Measurements from ENCODE around the gene ABCA1.
"Not testable (repeated sequence)": the region's sequence is repeated elsewhere in the genome, so short reads cannot be mapped to it uniquely, and the experiment has no call there.

The ABCA1 gene, protein sequence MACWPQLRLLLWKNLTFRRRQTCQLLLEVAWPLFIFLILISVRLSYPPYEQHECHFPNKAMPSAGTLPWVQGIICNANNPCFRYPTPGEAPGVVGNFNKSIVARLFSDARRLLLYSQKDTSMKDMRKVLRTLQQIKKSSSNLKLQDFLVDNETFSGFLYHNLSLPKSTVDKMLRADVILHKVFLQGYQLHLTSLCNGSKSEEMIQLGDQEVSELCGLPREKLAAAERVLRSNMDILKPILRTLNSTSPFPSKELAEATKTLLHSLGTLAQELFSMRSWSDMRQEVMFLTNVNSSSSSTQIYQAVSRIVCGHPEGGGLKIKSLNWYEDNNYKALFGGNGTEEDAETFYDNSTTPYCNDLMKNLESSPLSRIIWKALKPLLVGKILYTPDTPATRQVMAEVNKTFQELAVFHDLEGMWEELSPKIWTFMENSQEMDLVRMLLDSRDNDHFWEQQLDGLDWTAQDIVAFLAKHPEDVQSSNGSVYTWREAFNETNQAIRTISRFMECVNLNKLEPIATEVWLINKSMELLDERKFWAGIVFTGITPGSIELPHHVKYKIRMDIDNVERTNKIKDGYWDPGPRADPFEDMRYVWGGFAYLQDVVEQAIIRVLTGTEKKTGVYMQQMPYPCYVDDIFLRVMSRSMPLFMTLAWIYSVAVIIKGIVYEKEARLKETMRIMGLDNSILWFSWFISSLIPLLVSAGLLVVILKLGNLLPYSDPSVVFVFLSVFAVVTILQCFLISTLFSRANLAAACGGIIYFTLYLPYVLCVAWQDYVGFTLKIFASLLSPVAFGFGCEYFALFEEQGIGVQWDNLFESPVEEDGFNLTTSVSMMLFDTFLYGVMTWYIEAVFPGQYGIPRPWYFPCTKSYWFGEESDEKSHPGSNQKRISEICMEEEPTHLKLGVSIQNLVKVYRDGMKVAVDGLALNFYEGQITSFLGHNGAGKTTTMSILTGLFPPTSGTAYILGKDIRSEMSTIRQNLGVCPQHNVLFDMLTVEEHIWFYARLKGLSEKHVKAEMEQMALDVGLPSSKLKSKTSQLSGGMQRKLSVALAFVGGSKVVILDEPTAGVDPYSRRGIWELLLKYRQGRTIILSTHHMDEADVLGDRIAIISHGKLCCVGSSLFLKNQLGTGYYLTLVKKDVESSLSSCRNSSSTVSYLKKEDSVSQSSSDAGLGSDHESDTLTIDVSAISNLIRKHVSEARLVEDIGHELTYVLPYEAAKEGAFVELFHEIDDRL (N-terminal part only)

GRCh38 chr9:104927912-104928740 is at the start of gene ABCA1:
Gene ABCA1, minus strand, starts transcription at chr9:104928155. Its CDS starts 24,476 bp downstream, at chr9:104903679.
- peak; percentile 83 for DNase-seq

GRCh38 chr9:104977580-104977979 is 49.6 kb upstream of the ABCA1 start:
- DNase-seq = no peak

- DNase-seq = no peak
Measured at GRCh38 chr9:104977168-104977567, 49.2 kb upstream of the ABCA1 start.

DNA sequence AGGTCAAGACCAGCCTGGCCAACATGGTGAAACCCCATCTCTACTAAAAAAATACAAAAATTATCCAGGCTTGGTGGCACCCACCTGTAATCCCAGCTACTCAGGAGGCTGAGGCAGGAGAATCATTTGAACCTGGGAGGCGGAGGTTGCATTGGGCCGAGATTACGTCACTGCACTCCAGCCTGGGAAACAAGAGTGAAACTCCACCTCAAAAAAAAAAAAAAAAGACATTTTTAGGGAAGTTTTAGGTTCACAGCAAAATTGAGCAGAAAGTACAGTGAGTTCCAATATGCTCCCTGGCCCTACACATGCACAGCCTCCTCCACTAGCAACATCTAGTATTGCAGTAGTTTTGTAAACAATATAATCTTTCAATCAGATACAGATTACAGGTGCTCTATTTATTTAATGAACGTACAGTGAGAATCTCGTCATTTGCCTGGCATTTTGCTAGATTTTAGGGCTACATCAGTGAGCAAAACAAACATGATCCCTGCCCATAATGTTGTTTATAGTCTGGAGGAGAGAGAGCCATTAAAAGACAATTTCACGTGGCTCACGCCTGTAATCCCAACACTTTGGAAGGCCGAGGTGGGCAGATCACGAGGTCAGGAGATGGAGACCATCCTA is 48.1 kb upstream of the ABCA1 start:
- DNase-seq = not testable (repeated sequence)

- DNase-seq = no peak
Measured at GRCh38 chr9:104974053-104974962, 46.4 kb upstream of the ABCA1 start.

- DNase-seq = no peak
Measured at GRCh38 chr9:104972242-104972866, 44.4 kb upstream of the ABCA1 start.

- DNase-seq = no peak
Measured at GRCh38 chr9:104971511-104971910, 43.6 kb upstream of the ABCA1 start.

- DNase-seq = no peak
Measured at GRCh38 chr9:104970271-104970987, 42.5 kb upstream of the ABCA1 start.

GRCh38 chr9:104969116-104969515 is 41.2 kb upstream of the ABCA1 start:
- DNase-seq = no peak

- DNase-seq = peak; percentile 95
Measured at GRCh38 chr9:104968025-104968982, 40.3 kb upstream of the ABCA1 start.

DNA sequence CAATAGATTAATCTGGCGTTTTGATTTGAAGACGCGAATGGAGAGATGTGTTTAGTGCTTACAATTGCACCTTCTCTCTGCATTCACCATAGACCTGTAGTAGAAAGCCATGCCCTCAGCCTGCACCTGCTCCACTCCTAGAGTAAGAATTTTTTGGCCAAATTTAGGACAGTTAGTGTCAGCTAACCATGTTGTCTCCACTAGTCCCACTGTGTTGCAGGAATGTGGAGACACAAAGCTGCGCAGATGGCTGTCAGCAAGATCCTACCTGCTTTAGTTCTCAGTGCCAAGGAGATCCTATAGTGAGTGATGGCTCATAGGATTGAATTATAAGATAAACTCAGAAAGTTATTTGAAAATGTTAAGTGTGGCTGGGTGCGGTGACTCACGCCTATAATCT is 35.1 kb upstream of the ABCA1 start:
- no peak for DNase-seq

DNA sequence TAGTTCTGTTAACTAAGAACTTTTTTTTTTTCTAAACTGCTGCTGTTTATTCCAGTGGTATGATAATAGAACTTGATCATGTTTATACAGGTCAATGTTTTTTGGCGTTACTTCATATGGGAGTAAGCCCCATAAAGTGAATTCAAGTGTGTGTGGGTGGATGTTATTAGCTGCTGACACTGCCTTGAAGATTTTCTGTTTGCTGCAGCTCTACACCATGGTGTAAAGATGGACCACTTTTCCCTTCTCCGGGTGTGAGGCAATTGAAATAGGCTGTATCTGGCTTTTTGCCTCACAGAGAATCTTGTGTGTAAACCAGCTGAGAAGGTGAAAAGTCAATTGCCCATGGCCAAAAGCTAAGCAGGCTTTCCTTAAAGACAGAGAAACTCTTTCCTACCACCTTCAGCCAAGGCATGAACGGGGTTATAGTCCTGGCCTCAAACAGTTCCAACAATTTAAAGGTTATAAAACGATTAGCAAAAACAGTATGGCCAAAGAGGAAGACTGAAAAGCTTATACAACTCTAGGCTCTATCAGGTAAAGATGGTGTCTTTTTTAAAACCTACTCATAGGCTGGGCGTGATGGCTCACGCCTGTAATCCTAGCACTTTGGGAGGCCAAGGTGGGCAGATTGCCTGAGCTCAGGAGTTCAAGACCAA is 33.9 kb upstream of the ABCA1 start:
- no peak for DNase-seq

DNA sequence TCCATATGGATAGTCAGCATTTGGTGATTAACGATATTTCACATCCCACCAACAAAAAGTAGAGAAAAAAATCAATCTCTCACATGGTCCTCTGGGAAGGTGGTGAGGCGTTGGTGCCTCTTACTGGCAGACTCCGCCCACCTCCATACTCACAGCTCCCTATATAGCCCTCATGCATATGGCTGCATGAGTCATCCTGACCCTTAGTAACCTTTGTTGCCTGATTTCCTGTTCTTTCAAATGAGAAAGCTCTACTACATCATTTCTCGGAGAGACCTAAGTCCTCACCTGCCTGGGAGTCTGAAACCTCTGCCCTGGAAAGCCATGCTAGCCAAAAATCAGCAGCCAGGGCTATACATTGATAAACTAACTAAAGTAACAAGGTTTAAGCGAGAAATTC is 33.3 kb upstream of the ABCA1 start:
- peak; percentile 73 for DNase-seq

DNA sequence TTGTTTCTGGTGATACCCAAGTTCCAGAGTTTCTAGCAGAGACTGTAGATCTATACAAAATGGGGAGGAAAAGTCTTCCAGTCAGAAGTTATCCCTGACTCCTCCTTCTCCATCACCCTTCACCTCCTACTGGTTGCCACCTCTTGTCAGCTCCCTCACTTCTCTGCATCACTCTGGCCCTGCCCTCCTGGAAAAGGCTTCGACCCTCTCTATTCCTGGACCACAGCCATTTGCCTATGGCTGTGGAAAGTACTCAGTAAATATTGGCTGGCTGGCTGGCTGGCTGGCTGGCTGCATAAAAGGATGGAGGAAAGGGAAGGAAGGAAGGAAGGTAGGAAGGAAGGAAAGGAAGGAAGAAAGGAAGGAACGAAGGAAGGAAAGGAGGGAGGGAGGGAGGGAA is 32.7 kb upstream of the ABCA1 start:
- DNase-seq = no peak

DNA sequence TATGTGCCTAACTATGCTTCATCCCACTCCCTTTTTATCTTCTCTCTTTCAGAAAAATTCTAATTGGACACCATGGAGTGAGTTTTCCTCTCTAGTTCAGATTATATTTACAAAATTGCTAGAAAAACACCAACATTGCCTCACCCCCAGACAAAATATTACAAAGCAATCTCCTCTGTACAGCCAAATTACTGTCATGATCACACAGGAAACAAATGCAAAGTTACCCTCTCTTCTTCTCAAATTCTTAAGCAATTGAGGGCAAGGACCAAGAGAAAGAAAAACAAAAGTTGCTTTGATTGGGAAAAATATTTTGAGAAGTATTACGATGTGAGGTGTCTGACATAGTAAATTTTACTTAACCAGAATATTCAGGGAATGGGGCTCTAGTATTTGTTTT is 30.8 kb upstream of the ABCA1 start:
- no peak for DNase-seq

GRCh38 chr9:104958006-104958405 is 30.1 kb upstream of the ABCA1 start:
- not testable (repeated sequence) for DNase-seq

DNA sequence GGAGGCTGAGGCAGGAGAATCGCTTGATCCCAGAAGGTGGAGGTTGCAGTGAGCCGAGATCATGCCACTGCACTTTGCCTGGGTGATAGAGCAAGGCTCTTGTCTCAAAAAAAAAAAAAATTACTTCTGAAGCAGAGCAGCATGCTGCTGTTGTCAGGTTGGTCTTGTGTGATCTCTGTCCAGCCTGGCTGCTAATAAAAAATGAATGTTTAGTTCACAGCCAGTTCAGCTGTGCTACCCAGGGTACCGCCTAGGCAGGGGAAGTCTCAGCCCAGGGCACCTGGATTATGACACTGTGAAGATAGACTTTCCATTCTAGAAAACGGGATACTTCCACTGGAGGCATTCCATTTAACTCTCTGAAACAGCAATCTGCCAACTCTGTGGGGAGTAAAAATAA is 23.5 kb upstream of the ABCA1 start:
- DNase-seq = no peak

DNA sequence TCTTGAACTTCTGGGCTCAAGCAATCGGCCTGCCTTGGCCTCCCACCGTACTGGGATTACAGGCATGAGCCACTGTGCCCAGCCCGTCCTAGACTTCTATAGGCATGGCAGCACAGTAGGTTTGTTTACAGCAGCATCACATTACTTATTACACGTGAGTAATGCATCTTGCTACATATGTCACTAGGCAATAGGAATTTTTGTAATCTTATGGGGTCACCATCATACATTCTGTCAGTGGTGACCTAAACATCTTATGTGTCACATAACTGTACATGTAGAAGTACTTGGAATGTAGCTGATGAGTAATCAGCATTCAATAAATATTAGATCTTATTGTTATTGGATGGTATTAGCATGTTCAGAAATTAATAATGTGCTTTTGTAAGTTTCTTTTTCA is 22.9 kb upstream of the ABCA1 start:
- DNase-seq = no peak

Data from activated effector memory CD4-positive, alpha-beta T cell treated with anti-CD3 and anti-CD28 coated beads, Interleukin-2, amount 50 U/mL, for 16 hours (primary cell).